AG04449 (cell line): ENCODE results near the gene PDE4B.

ENCODE experiments used
- CTCF ChIA-PET: fragments of 350-600 bp; formaldehyde crosslinking; extraction: SDS; loops from one replicate; lab custom pipeline; 2021; ENCODE audit warnings: antibody characterized with exemption; lab: Yijun Ruan, JAX
- POLR2A ChIA-PET: fragments of 400-600, 350-600 bp; formaldehyde crosslinking; extraction: SDS; loops from one replicate; lab custom pipeline; 2020; ENCODE audit warnings: antibody characterized with exemption, inconsistent platforms; lab: Yijun Ruan, JAX
- DNase-seq: peaks from one replicate; pipeline ENCODE4 v3.0.0-alpha.2; 2010; ENCODE audit warnings: low read depth, low spot score
- H3K4me3 ChIP-seq: 2 replicates; pipeline ENCODE4 v1.5.1; 2011; ENCODE audit warnings: low read depth, mild to moderate bottlenecking, control low read depth, low read length
- TF ChIP-seq, protein P1 (sequence below): IDR thresholded peaks from one replicate; pipeline ENCODE4 v1.5.1; 2011; ENCODE audit warnings: mild to moderate bottlenecking, moderate library complexity, low read length, control low read depth, inconsistent platforms; ENCODE audit not compliant: insufficient read depth; ENCODE audit errors: missing control alignments

Gene PDE4B

DNA sequence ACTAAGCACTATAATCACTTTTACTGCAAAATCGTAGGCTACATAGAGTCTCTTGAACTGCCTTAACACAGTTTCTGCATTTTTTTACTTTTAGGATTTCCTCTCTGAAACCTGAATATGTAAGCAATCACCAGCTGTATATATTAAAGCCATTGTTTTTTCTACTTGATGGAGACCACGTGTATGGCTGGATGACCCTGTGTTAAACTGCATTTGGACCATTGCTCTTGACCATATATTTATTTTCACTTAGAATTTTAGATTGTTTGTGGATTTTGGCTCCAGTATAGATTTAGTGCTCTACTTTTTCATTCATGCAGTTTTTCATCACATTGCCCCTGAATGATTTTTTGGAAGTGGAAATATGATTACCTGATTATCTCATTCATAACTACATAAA lies 420.8 kb downstream of the PDE4B start:
- no peak overlapping the region for H3K4me3 ChIP-seq
- ChIA-PET CTCF (interaction anchor here (0.7 kb wide), 1 partner anchor 18 kb away, joined by 4 read pairs; no protein-coding TSS in a partner anchor), POLR2A (no interaction called here)
- TF ChIP-seq, protein P1, sequence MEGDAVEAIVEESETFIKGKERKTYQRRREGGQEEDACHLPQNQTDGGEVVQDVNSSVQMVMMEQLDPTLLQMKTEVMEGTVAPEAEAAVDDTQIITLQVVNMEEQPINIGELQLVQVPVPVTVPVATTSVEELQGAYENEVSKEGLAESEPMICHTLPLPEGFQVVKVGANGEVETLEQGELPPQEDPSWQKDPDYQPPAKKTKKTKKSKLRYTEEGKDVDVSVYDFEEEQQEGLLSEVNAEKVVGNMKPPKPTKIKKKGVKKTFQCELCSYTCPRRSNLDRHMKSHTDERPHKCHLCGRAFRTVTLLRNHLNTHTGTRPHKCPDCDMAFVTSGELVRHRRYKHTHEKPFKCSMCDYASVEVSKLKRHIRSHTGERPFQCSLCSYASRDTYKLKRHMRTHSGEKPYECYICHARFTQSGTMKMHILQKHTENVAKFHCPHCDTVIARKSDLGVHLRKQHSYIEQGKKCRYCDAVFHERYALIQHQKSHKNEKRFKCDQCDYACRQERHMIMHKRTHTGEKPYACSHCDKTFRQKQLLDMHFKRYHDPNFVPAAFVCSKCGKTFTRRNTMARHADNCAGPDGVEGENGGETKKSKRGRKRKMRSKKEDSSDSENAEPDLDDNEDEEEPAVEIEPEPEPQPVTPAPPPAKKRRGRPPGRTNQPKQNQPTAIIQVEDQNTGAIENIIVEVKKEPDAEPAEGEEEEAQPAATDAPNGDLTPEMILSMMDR, result no peak
- DNase-seq, result no peak

DNA sequence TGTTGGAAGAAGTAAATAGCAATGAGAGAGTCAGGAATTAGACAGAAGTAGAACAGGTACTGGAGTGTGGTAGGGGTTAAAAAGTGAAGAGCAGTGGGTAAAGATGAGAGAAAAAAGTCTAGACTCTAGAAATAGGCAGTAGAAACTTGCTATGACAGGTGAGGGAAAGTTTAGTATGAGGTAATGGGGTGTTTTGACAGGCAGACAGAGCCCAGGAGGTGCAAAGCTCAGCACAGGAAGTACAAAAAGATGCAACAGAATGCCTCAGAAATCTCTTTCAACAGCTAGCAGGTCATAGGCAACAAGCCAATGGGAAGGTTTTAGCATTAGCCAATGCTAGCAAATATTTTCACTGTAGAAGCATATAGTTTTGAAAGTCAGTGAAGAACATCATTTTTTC lies 422.2 kb downstream of the PDE4B start:
- DNase-seq, result no peak
- ChIA-PET CTCF (no interaction called here), POLR2A (no interaction called here)

DNA sequence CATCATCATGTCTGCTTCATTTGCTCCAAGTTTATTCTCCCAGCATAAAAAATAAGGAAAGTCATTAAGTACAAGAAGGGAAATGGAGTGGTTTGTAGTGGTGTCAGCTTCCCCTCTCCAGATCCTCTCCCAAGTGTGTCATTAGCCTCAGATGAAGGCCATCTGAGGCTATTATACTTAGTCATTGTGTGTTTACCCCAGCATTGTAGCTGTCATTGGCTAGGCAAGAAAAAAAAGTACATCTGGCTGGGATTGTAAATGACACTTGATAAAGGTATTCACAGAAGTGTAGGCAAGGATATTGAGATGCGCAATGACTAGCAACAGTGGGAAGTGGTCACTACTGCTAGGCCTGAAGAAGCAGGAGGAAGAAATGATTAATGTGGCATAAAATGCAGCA lies 424.3 kb downstream of the PDE4B start:
- peak; percentile 50 for DNase-seq
- CTCF ChIA-PET, result interaction anchor here (1.0 to 2.0 kb wide), 2 partner anchors 12 to 26 kb away, joined by 3 to 11 read pairs; no protein-coding TSS in a partner anchor
- H3K4me3 ChIP-seq, result no peak overlapping the region
- TF ChIP-seq, protein P1, result no peak
- POLR2A ChIA-PET, result interaction anchor here (0.8 kb wide), 1 partner anchor 9 kb away, joined by 3 read pairs; no protein-coding TSS in a partner anchor

More for the DNA sequence above, 422.2 kb downstream of the PDE4B start:
- no peak overlapping the region for H3K4me3 ChIP-seq
- TF ChIP-seq, protein P1, result no peak

DNA sequence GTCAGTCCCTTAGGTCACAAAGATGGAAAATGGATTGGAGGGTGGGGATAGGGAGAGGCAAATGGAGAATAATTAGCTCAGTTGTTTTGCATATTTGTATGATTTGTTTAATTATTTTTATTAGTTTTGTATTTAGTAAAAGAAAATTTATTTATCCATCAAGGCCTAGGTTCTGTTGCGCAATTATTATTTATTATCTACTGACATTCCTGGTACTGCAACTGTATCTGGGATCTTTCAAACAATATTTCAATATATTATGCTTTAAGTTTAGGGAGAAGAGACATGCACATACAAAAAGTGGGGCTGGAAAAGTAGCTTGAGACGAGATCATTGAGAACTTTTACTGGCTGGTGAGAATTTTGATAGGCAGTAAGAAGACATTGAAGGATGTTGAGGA lies 424.9 kb downstream of the PDE4B start:
- no peak for DNase-seq
- TF ChIP-seq, protein P1, result no peak
- ChIA-PET POLR2A (interaction anchor here (0.8 kb wide), 1 partner anchor 9 kb away, joined by 3 read pairs; no protein-coding TSS in a partner anchor), CTCF (interaction anchor here (1.0 to 2.0 kb wide), 2 partner anchors 12 to 25 kb away, joined by 3 to 11 read pairs; no protein-coding TSS in a partner anchor)
- no peak overlapping the region for H3K4me3 ChIP-seq

DNA sequence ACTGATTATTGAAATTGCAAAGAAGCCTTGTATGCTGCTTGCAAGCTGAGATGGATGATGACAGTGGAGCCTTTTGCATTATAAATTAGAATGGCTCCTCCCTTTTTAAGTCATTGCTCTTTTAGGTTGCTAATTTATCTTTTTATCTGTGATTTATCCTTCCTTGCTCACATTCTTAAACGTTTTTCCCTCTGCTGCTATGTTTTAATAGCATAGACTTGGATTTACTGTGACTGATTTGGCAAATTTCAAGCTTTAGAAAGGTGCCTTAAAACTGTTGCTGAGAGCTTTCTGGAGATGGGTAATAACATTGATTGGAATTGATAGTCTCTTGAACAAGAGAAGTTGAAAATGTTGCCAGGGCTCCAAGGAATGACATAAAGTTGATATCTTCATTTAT lies 427.8 kb downstream of the PDE4B start:
- TF ChIP-seq, protein P1, result no peak
- POLR2A ChIA-PET, result no interaction called here
- no peak for DNase-seq
- no peak overlapping the region for H3K4me3 ChIP-seq
- CTCF ChIA-PET, result interaction anchor here (1.7 kb wide), 1 partner anchor 22 kb away, joined by 7 read pairs; no protein-coding TSS in a partner anchor

DNA sequence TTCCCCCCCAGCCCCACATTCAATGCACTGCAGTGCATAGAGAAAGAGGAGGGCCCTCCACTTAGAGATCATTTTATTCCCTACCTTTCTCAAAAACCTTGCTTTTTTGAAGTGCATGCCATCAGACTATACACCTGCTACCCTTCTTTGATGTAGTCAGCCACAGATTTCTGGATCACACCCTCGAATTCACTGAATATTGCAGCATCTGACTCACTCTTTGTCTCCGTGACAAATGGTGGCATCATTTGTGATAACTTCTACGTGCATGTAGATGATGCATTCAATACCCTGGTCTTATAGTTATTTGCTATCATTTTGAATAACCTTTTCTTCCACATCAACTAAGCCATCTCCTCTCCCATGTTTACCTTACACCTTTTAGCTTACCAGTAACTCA lies 431.0 kb downstream of the PDE4B start:
- H3K4me3 ChIP-seq, result no peak overlapping the region
- POLR2A ChIA-PET, result no interaction called here
- TF ChIP-seq, protein P1, result no peak
- no peak for DNase-seq
- CTCF ChIA-PET, result no interaction called here
